ENCODE measurements around the gene ECM2.

- TF ChIP-seq CTCF (IDR thresholded peaks at IDR 0.05) (no peak), POLR2A (IDR thresholded peaks at IDR 0.05) (no peak)
These were observed 28.3 kb downstream of the ECM2 start for GRCh38 chr9:92507496-92507895.

Data from Peyer's patch (tissue), 4 donors.